ENCODE results near the gene RANBP9. TPM values are rescaled to one million over a fixed set of nuclear protein-coding genes. Genes with fewer than 3 reads are reported as not detected.

The RANBP9 gene
- total and polyA plus RNA-seq, 9 of the 15 experiments (the other 6 are each of a cell fraction or from before 2014, with no cell fraction given) = 27.5 to 130 (median 61.5) TPM

DNA sequence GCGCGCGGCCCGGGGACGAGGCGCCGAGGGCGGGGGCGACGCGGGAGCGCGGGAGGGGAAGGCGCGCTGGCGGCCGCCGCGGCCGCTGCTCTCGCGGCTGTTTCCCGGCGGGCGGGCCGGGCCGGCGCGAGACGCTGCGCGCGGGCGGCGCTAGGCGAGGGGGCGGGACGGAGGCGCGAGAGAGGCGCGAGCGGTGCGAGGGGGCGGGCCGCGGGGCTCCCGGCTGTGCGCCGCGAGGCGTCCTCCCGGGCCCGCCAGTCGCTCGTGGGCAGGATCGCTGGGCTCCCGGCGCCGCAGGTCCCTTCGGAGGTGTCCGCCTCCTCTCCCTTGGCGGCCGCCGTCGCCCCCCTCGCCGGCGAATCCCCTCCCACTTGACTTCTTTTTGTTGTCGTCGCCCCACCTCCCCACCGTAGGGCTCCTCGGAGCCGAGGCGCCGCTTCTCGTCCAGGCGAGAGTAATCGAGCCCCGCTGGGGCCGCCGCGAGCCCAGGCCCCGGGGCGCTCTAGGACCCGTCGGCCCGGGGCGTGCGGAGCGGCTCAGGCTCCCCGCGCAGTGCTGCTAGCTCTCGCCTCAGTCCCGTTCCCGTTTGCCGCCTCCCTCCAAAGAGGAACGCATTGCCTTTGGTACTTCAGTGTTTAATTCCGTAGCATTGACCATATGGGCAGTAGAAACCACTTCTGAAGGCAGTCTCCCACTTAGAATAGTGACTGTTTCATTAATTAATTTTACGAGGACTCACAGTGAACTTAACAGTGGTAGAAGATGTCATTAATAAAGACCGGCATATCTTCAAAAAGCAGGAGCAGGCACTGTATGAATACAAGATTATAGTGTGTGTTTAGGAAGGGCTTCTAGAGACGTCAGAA, at the start of gene RANBP9 (continued):
- no peak for TF ChIP-seq TFAM (CRISPR knock-in tag; conservative IDR thresholded peaks at IDR 0.05)
- TF ChIP-seq ZNF263 (CRISPR knock-in tag; IDR thresholded peaks at IDR 0.05; ENCODE audit: borderline replicate concordance) = peak; percentile 14; the same call in 1 of the 2 replicates
- TF ChIP-seq, protein P1, sequence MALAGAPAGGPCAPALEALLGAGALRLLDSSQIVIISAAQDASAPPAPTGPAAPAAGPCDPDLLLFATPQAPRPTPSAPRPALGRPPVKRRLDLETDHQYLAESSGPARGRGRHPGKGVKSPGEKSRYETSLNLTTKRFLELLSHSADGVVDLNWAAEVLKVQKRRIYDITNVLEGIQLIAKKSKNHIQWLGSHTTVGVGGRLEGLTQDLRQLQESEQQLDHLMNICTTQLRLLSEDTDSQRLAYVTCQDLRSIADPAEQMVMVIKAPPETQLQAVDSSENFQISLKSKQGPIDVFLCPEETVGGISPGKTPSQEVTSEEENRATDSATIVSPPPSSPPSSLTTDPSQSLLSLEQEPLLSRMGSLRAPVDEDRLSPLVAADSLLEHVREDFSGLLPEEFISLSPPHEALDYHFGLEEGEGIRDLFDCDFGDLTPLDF (CRISPR knock-in tag; IDR thresholded peaks at IDR 0.05) = peak; percentile 40; the same call in 1 of the 2 replicates
- TF ChIP-seq POLR2G (IDR thresholded peaks at IDR 0.05; ENCODE audit: low read depth, low read length) = peak; percentile 90
- TF ChIP-seq RUNX1 (IDR thresholded peaks at IDR 0.05; ENCODE audit: low read depth) = no peak
- TF ChIP-seq ZNF217 (CRISPR knock-in tag; IDR thresholded peaks at IDR 0.05) = no peak
- TF ChIP-seq, protein P2, sequence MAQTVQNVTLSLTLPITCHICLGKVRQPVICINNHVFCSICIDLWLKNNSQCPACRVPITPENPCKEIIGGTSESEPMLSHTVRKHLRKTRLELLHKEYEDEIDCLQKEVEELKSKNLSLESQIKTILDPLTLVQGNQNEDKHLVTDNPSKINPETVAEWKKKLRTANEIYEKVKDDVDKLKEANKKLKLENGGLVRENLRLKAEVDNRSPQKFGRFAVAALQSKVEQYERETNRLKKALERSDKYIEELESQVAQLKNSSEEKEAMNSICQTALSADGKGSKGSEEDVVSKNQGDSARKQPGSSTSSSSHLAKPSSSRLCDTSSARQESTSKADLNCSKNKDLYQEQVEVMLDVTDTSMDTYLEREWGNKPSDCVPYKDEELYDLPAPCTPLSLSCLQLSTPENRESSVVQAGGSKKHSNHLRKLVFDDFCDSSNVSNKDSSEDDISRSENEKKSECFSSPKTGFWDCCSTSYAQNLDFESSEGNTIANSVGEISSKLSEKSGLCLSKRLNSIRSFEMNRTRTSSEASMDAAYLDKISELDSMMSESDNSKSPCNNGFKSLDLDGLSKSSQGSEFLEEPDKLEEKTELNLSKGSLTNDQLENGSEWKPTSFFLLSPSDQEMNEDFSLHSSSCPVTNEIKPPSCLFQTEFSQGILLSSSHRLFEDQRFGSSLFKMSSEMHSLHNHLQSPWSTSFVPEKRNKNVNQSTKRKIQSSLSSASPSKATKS (CRISPR knock-in tag; IDR thresholded peaks at IDR 0.05) = no peak
- TF ChIP-seq DIDO1 (tag; IDR thresholded peaks at IDR 0.05; ENCODE audit: low read depth) = peak; percentile 21; the same call in 1 of the 2 replicates
- peak; percentile 40 for TF ChIP-seq PRPF4 (IDR thresholded peaks at IDR 0.05; ENCODE audit: insufficient read depth, low read depth, low read length, poor library complexity, severe bottlenecking)
- TF ChIP-seq, protein P3, sequence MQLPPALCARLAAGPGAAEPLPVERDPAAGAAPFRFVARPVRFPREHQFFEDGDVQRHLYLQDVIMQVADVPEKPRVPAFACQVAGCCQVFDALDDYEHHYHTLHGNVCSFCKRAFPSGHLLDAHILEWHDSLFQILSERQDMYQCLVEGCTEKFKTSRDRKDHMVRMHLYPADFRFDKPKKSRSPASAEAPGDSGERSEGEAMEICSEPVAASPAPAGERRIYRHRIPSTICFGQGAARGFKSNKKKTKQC (CRISPR knock-in tag; IDR thresholded peaks at IDR 0.05) = no peak; the same call in 1 of the 2 replicates
- no peak for TF ChIP-seq ILK (tag; IDR thresholded peaks at IDR 0.05; ENCODE audit: borderline replicate concordance, low read depth)
- TF ChIP-seq, protein P4, sequence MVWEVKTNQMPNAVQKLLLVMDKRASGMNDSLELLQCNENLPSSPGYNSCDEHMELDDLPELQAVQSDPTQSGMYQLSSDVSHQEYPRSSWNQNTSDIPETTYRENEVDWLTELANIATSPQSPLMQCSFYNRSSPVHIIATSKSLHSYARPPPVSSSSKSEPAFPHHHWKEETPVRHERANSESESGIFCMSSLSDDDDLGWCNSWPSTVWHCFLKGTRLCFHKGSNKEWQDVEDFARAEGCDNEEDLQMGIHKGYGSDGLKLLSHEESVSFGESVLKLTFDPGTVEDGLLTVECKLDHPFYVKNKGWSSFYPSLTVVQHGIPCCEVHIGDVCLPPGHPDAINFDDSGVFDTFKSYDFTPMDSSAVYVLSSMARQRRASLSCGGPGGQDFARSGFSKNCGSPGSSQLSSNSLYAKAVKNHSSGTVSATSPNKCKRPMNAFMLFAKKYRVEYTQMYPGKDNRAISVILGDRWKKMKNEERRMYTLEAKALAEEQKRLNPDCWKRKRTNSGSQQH (CRISPR knock-in tag; IDR thresholded peaks at IDR 0.05) = 0 out of 2 replicates have a peak, but pooled peaks have one; percentile 18
- no peak for TF ChIP-seq ZBTB8A (IDR thresholded peaks at IDR 0.05; ENCODE audit: partially characterized antibody)
- TF ChIP-seq, protein P5, sequence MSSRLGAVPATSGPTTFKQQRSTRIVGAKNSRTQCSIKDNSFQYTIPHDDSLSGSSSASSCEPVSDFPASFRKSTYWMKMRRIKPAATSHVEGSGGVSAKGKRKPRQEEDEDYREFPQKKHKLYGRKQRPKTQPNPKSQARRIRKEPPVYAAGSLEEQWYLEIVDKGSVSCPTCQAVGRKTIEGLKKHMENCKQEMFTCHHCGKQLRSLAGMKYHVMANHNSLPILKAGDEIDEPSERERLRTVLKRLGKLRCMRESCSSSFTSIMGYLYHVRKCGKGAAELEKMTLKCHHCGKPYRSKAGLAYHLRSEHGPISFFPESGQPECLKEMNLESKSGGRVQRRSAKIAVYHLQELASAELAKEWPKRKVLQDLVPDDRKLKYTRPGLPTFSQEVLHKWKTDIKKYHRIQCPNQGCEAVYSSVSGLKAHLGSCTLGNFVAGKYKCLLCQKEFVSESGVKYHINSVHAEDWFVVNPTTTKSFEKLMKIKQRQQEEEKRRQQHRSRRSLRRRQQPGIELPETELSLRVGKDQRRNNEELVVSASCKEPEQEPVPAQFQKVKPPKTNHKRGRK (tag; IDR thresholded peaks at IDR 0.05) = no peak
- TF ChIP-seq NFXL1 (CRISPR knock-in tag; IDR thresholded peaks at IDR 0.05) = no peak
- TF ChIP-seq ZNF133 (CRISPR knock-in tag; IDR thresholded peaks at IDR 0.05) = no peak

All from K562 (cell line).